Psoas muscle (tissue), 8 donors: ENCODE measurements around the gene IRF8. TPM values are rescaled to one million over a fixed set of nuclear protein-coding genes. Genes with fewer than 3 reads are reported as not detected.
"Not testable (repeated sequence)": the region's sequence is repeated elsewhere in the genome, so short reads cannot be mapped to it uniquely, and the experiment has no call there.

Experiments used
- ATAC-seq, 4 donors: fragments of 200-7000 bp; cut with Tn5 transposase; one replicate each; pipeline ENCODE4 v1.9.1; 2020; ENCODE audit warnings: moderate library complexity in 3 of 4, mild to moderate bottlenecking in 2 of 4
- DNase-seq, 2 donors: peaks; one replicate each; pipeline ENCODE4 v3.0.0-alpha.2; 2020
- H3K27ac ChIP-seq: fragments of 200-600 bp; one replicate; pipeline ENCODE4 v1.8.0; 2022
- H3K27me3 ChIP-seq, 3 donors: fragments of 200-600 bp in 1 of 3; one replicate each; pipeline versions ENCODE4 v1.6.1 to v1.8.0; 2013 to 2022; ENCODE audit warnings: low read length in 2 of 3, mild to moderate bottlenecking in 2 of 3, moderate library complexity in 1 of 3; ENCODE audit not compliant: insufficient read depth in 3 of 3
- H3K36me3 ChIP-seq, 2 donors: fragments of 200-600 bp in 1 of 2; one replicate each; pipeline versions ENCODE4 v1.6.1 to v1.8.0; 2013 to 2022; ENCODE audit warnings: low read depth in 1 of 2, mild to moderate bottlenecking in 1 of 2, moderate library complexity in 1 of 2; ENCODE audit not compliant: insufficient read depth in 1 of 2
- H3K4me1 ChIP-seq: fragments of 200-600 bp; one replicate; pipeline ENCODE4 v1.8.0; 2022
- H3K4me3 ChIP-seq: fragments of 200-600 bp; one replicate; pipeline ENCODE4 v1.8.0; 2022; ENCODE audit warnings: mild to moderate bottlenecking
- H3K9me3 ChIP-seq: fragments of 200-600 bp; one replicate; pipeline ENCODE4 v1.8.0; 2022
- CTCF ChIP-seq: fragments of 200-600 bp; IDR thresholded peaks from one replicate; pipeline ENCODE4 v1.8.0; 2022; ENCODE audit warnings: antibody characterized with exemption
- WGBS, 3 donors: extraction: QIAGEN DNeasy Blood & Tissue Kit; methylation state at CpG; one replicate each; pipeline versions ENCODE4 v1.1.6 to v1.1.7; 2013; 5-methylcytosine and 5-hydroxymethylcytosine counted together
- intact Hi-C, 2 donors: fragments of 100-400 bp; cut with DNase I; formaldehyde crosslinking; loops; one replicate each; pipeline versions ENCODE4 v1.11.0 to v1.14.2; 2022
- polyA plus RNA-seq, 3 donors: library from polyadenylated mRNA; stranded (reverse); fragments of 200-250 nt; gene quantifications; one replicate each; pipeline ENCODE4 v1.2.3, GENCODE V29; 2013
- total RNA-seq, 4 donors: library from RNA; stranded (reverse); fragmentation: NEBNext Ultra II Directional in 2 of 4; extraction: Animal tissue kit (Norgen Biotek cat#: 25700) in 2 of 4; gene quantifications; one replicate each; pipeline versions ENCODE4 v1.2.1 to v1.2.4, GENCODE V29; 2021 to 2023
- donor health status: healthy with polysubstance abuse.
- donor health status: DM: no; HTN: no; CAD: no; lungs with moderate emphysema.
- donor health status: Bipolar disorder and iron deficiency.
- donor health status: healthy.
- donor health status: DM: yes; HTN: yes; CAD: no.
- donor health status: DM: no; HTN: no; CAD: no.
- donor health status: DM: no; HTN: no; CAD: no.
- donor health status: DM: yes; HTN: yes; CAD: no.

IRF8 gene
- total and polyA plus RNA-seq, 7 donors, result 0.23 to 2.8 (median 1.1) TPM

GRCh38 chr16:85935974-85936760 is 37.2 kb downstream of the IRF8 start:
- WGBS, 3 donors, result 55 to 60% (median 56%) methylated on average over 22 of the region's 22 CpGs
- DNase-seq (peak in 1 of 2 donors; percentile 34), ATAC-seq (no peak)
- intact Hi-C loops, result no loop called here
- Histone ChIP-seq H3K36me3 (no peaks in the 10 kb centered on the region), H3K4me1 (no peaks in the 10 kb centered on the region), H3K9me3 (no peaks in the 10 kb centered on the region), H3K4me3 (no peak overlapping the region), H3K27ac (no peak overlapping the region), H3K27me3 (peaks cover 0 to 16% (median 13%) of the 10 kb centered on the region in 3 donors)
- TF ChIP-seq CTCF, result no peak

- Histone ChIP-seq H3K4me1 (no peaks in the 10 kb centered on the region), H3K36me3 (no peaks in the 10 kb centered on the region), H3K9me3 (no peaks in the 10 kb centered on the region), H3K27me3 (peaks cover 0 to 11% (median 10%) of the 10 kb centered on the region in 3 donors), H3K4me3 (no peak overlapping the region), H3K27ac (no peak overlapping the region)
- TF ChIP-seq CTCF, result no peak
- no peak for ATAC-seq
- 56 to 63% (median 60%) methylated on average over 12 of the region's 12 CpGs for WGBS, 3 donors
- DNase-seq, result peak in 1 of 2 donors; percentile 1
- intact Hi-C loops, result no loop called here
Measured at GRCh38 chr16:85936816-85937215, 37.9 kb downstream of the IRF8 start.

GRCh38 chr16:85940214-85940613 is 41.3 kb downstream of the IRF8 start:
- intact Hi-C loops, result no loop called here
- DNase-seq, result no peak
- 67 to 77% (median 70%) methylated on average over 5 of the region's 5 CpGs for WGBS, 3 donors
- no peaks in the 10 kb centered on the region for H3K4me1 ChIP-seq
- H3K27me3 ChIP-seq, result peaks cover 0 to 15% (median 4%) of the 10 kb centered on the region in 3 donors
- no peak overlapping the region for H3K4me3 ChIP-seq
- no peaks in the 10 kb centered on the region for H3K9me3 ChIP-seq
- no peak overlapping the region for H3K27ac ChIP-seq
- TF ChIP-seq CTCF, result no peak
- ATAC-seq, result no peak
- no peaks in the 10 kb centered on the region for H3K36me3 ChIP-seq

- no peaks in the 10 kb centered on the region for H3K36me3 ChIP-seq
- WGBS, 3 donors, result 64 to 72% (median 68%) methylated on average over 14 of the region's 14 CpGs
- ATAC-seq (no peak), DNase-seq (no peak)
- no peaks in the 10 kb centered on the region for H3K4me1 ChIP-seq
- no peak for TF ChIP-seq CTCF
- no peak overlapping the region for H3K4me3 ChIP-seq
- intact Hi-C loops, result no loop called here
- H3K27me3 ChIP-seq, result peaks cover 0 to 21% (median 4%) of the 10 kb centered on the region in 3 donors
- no peak overlapping the region for H3K27ac ChIP-seq
- no peaks in the 10 kb centered on the region for H3K9me3 ChIP-seq
Measured at GRCh38 chr16:85941863-85942644, 43.1 kb downstream of the IRF8 start.

GRCh38 chr16:85942659-85943058 is 43.7 kb downstream of the IRF8 start:
- H3K27ac ChIP-seq, intact Hi-C loops, ATAC-seq, H3K36me3 ChIP-seq, H3K4me1 ChIP-seq, H3K9me3 ChIP-seq, DNase-seq, H3K4me3 ChIP-seq: not testable (repeated sequence)
- H3K27me3 ChIP-seq, result peaks cover 0 to 24% (median 4%) of the 10 kb centered on the region in 3 donors
- 82 to 87% (median 87%) methylated on average over 10 of the region's 10 CpGs for WGBS, 3 donors
